Astrocyte (in vitro differentiated cells and primary cell): ENCODE measurements around the gene LZTS2. TPM values are rescaled to one million over a fixed set of nuclear protein-coding genes. Genes with fewer than 3 reads are reported as not detected.

Experiments used
- DNase-seq: peaks from one replicate; pipeline ENCODE4 v3.0.0-alpha.2; 2010; ENCODE audit warnings: low read depth
- FAIRE-seq: peaks from 2 replicates; lab custom pipeline; 2011; peaks lifted over from hg19 to GRCh38; lab: Jason Lieb, UNC
- H2AFZ ChIP-seq: 2 replicates; pipeline ENCODE4 v1.6.0; 2012; ENCODE audit warnings: low read depth, low read length, inconsistent platforms
- H3K27ac ChIP-seq: 2 replicates; pipeline ENCODE4 v1.5.1; 2011; ENCODE audit warnings: low read depth, low read length, inconsistent platforms
- H3K27me3 ChIP-seq: 2 replicates; pipeline ENCODE4 v1.6.0; 2011; ENCODE audit warnings: low read length, inconsistent platforms; ENCODE audit not compliant: insufficient read depth
- H3K36me3 ChIP-seq: 2 replicates; pipeline ENCODE4 v1.5.1; 2011; ENCODE audit warnings: low read length, inconsistent platforms; ENCODE audit not compliant: insufficient read depth
- H3K4me1 ChIP-seq: 2 replicates; pipeline ENCODE4 v1.5.1; 2011; ENCODE audit warnings: low read length, inconsistent platforms; ENCODE audit not compliant: insufficient read depth
- H3K4me2 ChIP-seq: 2 replicates; pipeline ENCODE4 v1.6.0; 2012; ENCODE audit warnings: low read length, inconsistent platforms
- H3K4me3 ChIP-seq: 2 replicates; pipeline ENCODE4 v1.5.1; 2011; ENCODE audit warnings: low read depth, mild to moderate bottlenecking, low read length, inconsistent platforms; ENCODE audit not compliant: insufficient read depth
- H3K79me2 ChIP-seq: 2 replicates; pipeline ENCODE4 v1.6.0; 2012; ENCODE audit warnings: mild to moderate bottlenecking, low read length, inconsistent platforms; ENCODE audit not compliant: insufficient read depth
- H3K9ac ChIP-seq: 2 replicates; pipeline ENCODE4 v1.6.0; 2012; ENCODE audit warnings: mild to moderate bottlenecking, low read length, inconsistent platforms
- H3K9me3 ChIP-seq: 2 replicates; pipeline ENCODE4 v1.5.1; 2012; ENCODE audit warnings: low read depth, mild to moderate bottlenecking, low read length, inconsistent platforms; ENCODE audit not compliant: insufficient read depth
- H4K20me1 ChIP-seq: 2 replicates; pipeline ENCODE4 v1.6.0; 2012; ENCODE audit warnings: low read length, inconsistent platforms; ENCODE audit not compliant: insufficient read depth
- H3K27ac Mint-ChIP-seq: one replicate; pipeline ENCODE4 v1.8.0; 2021; ENCODE audit warnings: mild to moderate bottlenecking, mixed read lengths; ENCODE audit not compliant: unreplicated experiment
- H3K27me3 Mint-ChIP-seq: one replicate; pipeline ENCODE4 v1.8.0; 2021; ENCODE audit warnings: low read depth, mixed read lengths; ENCODE audit not compliant: unreplicated experiment
- H3K36me3 Mint-ChIP-seq: one replicate; pipeline ENCODE4 v1.8.0; 2021; ENCODE audit warnings: low read depth, mixed read lengths; ENCODE audit not compliant: unreplicated experiment
- H3K4me1 Mint-ChIP-seq: one replicate; pipeline ENCODE4 v1.8.0; 2021; ENCODE audit warnings: low read depth, mixed read lengths; ENCODE audit not compliant: unreplicated experiment
- H3K4me3 Mint-ChIP-seq: one replicate; pipeline ENCODE4 v1.8.0; 2021; ENCODE audit warnings: mild to moderate bottlenecking, moderate library complexity, mixed read lengths; ENCODE audit not compliant: unreplicated experiment
- H3K9me3 Mint-ChIP-seq: one replicate; pipeline ENCODE4 v1.8.0; 2021; ENCODE audit warnings: mild to moderate bottlenecking, mixed read lengths; ENCODE audit not compliant: unreplicated experiment
- CTCF ChIP-seq: IDR thresholded peaks from 2 replicates; pipeline ENCODE4 v1.5.1; 2011; ENCODE audit warnings: low read depth, mild to moderate bottlenecking, inconsistent platforms, low read length, moderate library complexity; ENCODE audit not compliant: insufficient read depth
- EZH2 ChIP-seq: IDR thresholded peaks from 2 replicates; pipeline ENCODE4 v1.6.1; 2012; ENCODE audit warnings: mild to moderate bottlenecking, low read length, inconsistent platforms; ENCODE audit not compliant: insufficient read depth
- total RNA-seq: library from RNA; stranded (reverse); gene quantifications from 2 replicates; pipeline ENCODE4 v1.2.1, GENCODE V29; 2021

LZTS2 gene
- total RNA-seq, 1 donor from 2014 or later = 69.9 TPM

- H3K9me3 Mint-ChIP-seq = no peaks in the 10 kb centered on the region
- no peak for FAIRE-seq
Measured at GRCh38 chr10:101054351-101054750, 54.7 kb downstream of the LZTS2 start.

GRCh38 chr10:101054876-101055275 is 55.3 kb downstream of the LZTS2 start:
- H3K4me1 Mint-ChIP-seq = peaks cover 3% of the 10 kb centered on the region
- no peak overlapping the region for H3K27ac Mint-ChIP-seq

More at GRCh38 chr10:101054351-101054750, 54.7 kb downstream of the LZTS2 start:
- no peak overlapping the region for H3K27ac ChIP-seq
- H3K4me3 Mint-ChIP-seq = no peak overlapping the region
- H3K79me2 ChIP-seq = peaks cover 18% of the 10 kb centered on the region
- peaks cover 1% of the 10 kb centered on the region for H3K4me1 Mint-ChIP-seq
- H3K4me1 ChIP-seq = peaks cover 15% of the 10 kb centered on the region
- peaks cover 1% of the 10 kb centered on the region for H4K20me1 ChIP-seq
- peaks cover 14% of the 10 kb centered on the region for H3K27me3 ChIP-seq
- H3K4me2 ChIP-seq = no peak overlapping the region
- H3K36me3 ChIP-seq = no peaks in the 10 kb centered on the region
- no peak for DNase-seq
- no peak for TF ChIP-seq EZH2
- no peak for TF ChIP-seq CTCF
- no peaks in the 10 kb centered on the region for H3K9me3 ChIP-seq
- H3K27me3 Mint-ChIP-seq = peaks cover 32% of the 10 kb centered on the region
- H2AFZ ChIP-seq = no peak overlapping the region
- no peaks in the 10 kb centered on the region for H3K36me3 Mint-ChIP-seq
- H3K4me3 ChIP-seq = no peak overlapping the region
- H3K27ac Mint-ChIP-seq = no peak overlapping the region
- H3K9ac ChIP-seq = no peak overlapping the region

More at GRCh38 chr10:101054876-101055275, 55.3 kb downstream of the LZTS2 start:
- H3K9me3 ChIP-seq = no peaks in the 10 kb centered on the region
- no peak overlapping the region for H3K27ac ChIP-seq
- no peaks in the 10 kb centered on the region for H3K9me3 Mint-ChIP-seq
- peaks cover 26% of the 10 kb centered on the region for H3K27me3 Mint-ChIP-seq
- H3K4me3 ChIP-seq = no peak overlapping the region
- no peaks in the 10 kb centered on the region for H3K36me3 ChIP-seq
- H3K4me3 Mint-ChIP-seq = no peak overlapping the region
- no peak for DNase-seq
- peaks cover 8% of the 10 kb centered on the region for H3K27me3 ChIP-seq
- H2AFZ ChIP-seq = no peak overlapping the region
- no peaks in the 10 kb centered on the region for H4K20me1 ChIP-seq
- TF ChIP-seq CTCF (no peak), EZH2 (no peak)
- H3K4me1 ChIP-seq = peaks cover 19% of the 10 kb centered on the region
- no peaks in the 10 kb centered on the region for H3K36me3 Mint-ChIP-seq
- peaks cover 23% of the 10 kb centered on the region for H3K79me2 ChIP-seq
- no peak overlapping the region for H3K4me2 ChIP-seq
- no peak for FAIRE-seq
- H3K9ac ChIP-seq = no peak overlapping the region
